ENCODE measurements around the gene LIPT2. TPM values are rescaled to one million over a fixed set of nuclear protein-coding genes. Genes with fewer than 3 reads are reported as not detected.
A peak's percentile ranks its signal among the peaks of the same experiment; 100 is the strongest.
"Not testable (repeated sequence)": the region's sequence is repeated elsewhere in the genome, so short reads cannot be mapped to it uniquely, and the experiment has no call there.

Gene LIPT2
- total RNA-seq (2021; fragmentation: NEBNext Ultra II Directional; extraction: Animal tissue kit (Norgen Biotek cat#: 25700)) = 1 to 10 TPM in 4 of 6 experiments, under 1 TPM in 2; 0.63 to 2.0 (median 1.3) TPM
- long read RNA-seq, partial matches to known transcripts = 0 of 3 reads
- long read RNA-seq, other reads (novel, unspliced or antisense) = 1 of 3 reads

DNA sequence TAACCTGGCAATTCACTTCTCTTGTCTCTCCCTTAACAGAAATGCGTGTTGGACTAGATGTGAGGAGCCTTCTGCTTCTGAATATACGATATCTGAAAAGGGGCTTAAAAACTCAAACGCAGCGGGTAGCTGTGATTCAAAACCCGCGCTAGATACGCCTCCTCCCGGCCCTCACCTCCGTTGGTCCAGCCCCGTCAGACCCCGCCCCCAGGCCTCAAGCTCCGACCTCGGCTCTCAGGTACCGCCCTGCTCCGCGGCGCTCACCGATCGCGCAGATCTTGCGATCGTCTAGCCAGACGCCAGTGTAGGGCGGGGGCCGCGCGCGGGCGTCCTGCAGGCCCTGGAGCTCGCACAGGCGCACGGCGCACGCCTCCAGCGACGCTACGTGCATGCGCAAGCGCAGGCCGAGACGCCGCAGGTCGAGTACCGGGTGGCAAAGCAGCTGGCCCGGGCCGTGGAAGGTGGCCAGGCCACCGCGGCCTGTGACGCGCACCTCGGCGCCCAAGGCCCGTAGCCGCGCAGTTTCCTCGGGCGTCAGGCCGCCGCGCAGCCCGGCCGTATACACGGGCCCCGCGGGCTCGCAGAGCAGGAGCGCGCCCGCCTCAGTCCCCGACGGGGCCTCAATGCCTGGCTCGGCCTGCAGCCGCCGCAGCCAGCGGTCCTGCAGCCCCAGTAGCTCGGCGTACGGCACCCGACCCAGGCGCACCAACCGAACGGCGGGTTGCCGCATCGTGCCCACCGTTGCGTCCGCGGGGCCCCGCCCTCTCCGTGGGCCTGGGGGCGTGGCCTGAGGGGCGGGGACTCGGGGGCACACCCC lies at the start of gene LIPT2:
Gene LIPT2 (minus strand): TSS at position 751 of the 817 bp plus-strand sequence. CDS start 21 bp downstream, at position 730.
- Mint-ChIP-seq H3K9me3 (no peaks in the 10 kb centered on the region), H3K27ac (peak within 1 kb of the TSS; percentile 75), H3K36me3 (ENCODE audit: low read depth) (no peaks in the 10 kb centered on the region), H3K27me3 (ENCODE audit: insufficient read depth) (peaks cover 1% of the 10 kb centered on the region; the same call in 1 of the 2 replicates), H3K4me3 (peak within 1 kb of the TSS; percentile 87), H3K4me1 (ENCODE audit: low read depth) (peaks cover 18% of the 10 kb centered on the region)
- peak; percentile 94 for DNase-seq
- TF ChIP-seq, protein P1, sequence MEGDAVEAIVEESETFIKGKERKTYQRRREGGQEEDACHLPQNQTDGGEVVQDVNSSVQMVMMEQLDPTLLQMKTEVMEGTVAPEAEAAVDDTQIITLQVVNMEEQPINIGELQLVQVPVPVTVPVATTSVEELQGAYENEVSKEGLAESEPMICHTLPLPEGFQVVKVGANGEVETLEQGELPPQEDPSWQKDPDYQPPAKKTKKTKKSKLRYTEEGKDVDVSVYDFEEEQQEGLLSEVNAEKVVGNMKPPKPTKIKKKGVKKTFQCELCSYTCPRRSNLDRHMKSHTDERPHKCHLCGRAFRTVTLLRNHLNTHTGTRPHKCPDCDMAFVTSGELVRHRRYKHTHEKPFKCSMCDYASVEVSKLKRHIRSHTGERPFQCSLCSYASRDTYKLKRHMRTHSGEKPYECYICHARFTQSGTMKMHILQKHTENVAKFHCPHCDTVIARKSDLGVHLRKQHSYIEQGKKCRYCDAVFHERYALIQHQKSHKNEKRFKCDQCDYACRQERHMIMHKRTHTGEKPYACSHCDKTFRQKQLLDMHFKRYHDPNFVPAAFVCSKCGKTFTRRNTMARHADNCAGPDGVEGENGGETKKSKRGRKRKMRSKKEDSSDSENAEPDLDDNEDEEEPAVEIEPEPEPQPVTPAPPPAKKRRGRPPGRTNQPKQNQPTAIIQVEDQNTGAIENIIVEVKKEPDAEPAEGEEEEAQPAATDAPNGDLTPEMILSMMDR (IDR thresholded peaks at IDR 0.05) = no peak

DNA sequence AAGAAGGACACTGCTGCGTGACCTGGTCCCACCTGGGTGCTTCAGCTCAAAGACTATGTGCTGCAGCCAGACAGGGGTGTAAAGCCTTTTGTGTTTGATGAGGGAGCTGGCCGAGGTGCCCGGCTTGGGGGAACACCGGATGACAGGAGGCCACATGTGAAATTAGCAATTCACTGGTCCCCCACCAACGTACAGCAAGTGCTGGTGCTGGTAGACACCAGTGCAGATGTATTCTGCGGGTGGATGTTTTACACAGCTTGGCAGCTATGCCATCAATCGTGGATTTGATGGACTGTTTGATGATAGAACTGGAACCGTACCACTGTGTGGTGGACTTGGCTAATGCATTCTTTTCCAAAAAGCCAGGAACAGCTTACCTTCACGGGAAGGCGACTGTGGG lies 47.9 kb upstream of the LIPT2 start:
- H3K4me3 Mint-ChIP-seq = no peak overlapping the region
- DNase-seq = no peak

DNA sequence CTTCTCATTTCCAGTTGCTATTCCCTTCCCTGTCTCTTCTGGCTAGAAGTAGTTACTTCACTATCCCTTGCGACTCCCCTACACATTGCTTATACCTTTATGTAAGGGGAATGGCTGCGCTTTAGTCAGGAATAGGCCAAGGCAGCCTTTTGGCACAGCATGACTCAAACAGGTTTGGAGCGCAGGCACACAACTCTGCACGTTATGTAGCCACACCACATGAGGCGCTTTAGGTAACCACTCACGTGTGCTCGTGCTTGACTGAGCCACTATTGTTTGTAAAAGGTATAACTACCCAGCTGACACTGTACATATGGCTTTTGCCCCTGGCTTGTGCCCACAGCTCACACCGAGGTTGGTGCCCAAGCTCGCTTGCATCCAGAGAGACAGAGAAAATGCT lies 46.7 kb upstream of the LIPT2 start:
- no peak for DNase-seq
- TF ChIP-seq, protein P1 (IDR thresholded peaks at IDR 0.05) = no peak
- Mint-ChIP-seq H3K27me3 (ENCODE audit: insufficient read depth) (peaks cover 35% of the 10 kb centered on the region), H3K9me3 (peaks cover 19% of the 10 kb centered on the region), H3K27ac (no peak overlapping the region), H3K4me1 (ENCODE audit: low read depth) (no peaks in the 10 kb centered on the region), H3K4me3 (no peak overlapping the region), H3K36me3 (ENCODE audit: low read depth) (peaks cover 5% of the 10 kb centered on the region; the same call in 1 of the 2 replicates)

More for the DNA sequence above, 47.9 kb upstream of the LIPT2 start:
- peaks cover 19% of the 10 kb centered on the region for H3K9me3 Mint-ChIP-seq
- no peak overlapping the region for H3K27ac Mint-ChIP-seq
- TF ChIP-seq, protein P1 (IDR thresholded peaks at IDR 0.05) = no peak
- H3K4me1 Mint-ChIP-seq (ENCODE audit: low read depth) = no peaks in the 10 kb centered on the region
- peaks cover 5% of the 10 kb centered on the region; the same call in 1 of the 2 replicates for H3K36me3 Mint-ChIP-seq (ENCODE audit: low read depth)
- peaks cover 36% of the 10 kb centered on the region for H3K27me3 Mint-ChIP-seq (ENCODE audit: insufficient read depth)

DNA sequence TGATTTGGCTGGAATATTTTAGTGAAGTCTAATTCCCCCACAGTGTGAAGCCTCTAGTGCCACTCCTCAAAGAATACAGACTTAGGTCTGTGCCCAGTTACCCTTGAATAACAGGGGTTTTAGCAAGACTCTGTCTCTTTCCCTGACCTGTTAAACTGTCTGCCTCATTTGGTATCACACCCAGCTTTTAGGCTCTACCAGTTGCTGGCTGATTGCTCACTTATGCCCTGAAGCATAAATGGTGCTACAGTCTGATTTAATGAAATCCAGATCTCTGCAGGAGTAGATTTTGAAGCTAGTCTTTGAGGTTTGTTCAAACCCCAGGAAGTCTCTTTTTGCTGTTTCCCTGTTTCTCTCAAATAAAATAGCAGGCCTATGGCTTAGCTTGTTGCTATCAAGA lies 45.2 kb upstream of the LIPT2 start:
- peaks cover 33% of the 10 kb centered on the region for H3K27me3 Mint-ChIP-seq (ENCODE audit: insufficient read depth)
- no peak overlapping the region for H3K27ac Mint-ChIP-seq
- TF ChIP-seq, protein P1 (IDR thresholded peaks at IDR 0.05) = no peak
- H3K9me3 Mint-ChIP-seq = peaks cover 11% of the 10 kb centered on the region
- no peak for DNase-seq
- no peaks in the 10 kb centered on the region for H3K4me1 Mint-ChIP-seq (ENCODE audit: low read depth)
- H3K4me3 Mint-ChIP-seq = no peak overlapping the region
- peaks cover 5% of the 10 kb centered on the region; the same call in 1 of the 2 replicates for H3K36me3 Mint-ChIP-seq (ENCODE audit: low read depth)

DNA sequence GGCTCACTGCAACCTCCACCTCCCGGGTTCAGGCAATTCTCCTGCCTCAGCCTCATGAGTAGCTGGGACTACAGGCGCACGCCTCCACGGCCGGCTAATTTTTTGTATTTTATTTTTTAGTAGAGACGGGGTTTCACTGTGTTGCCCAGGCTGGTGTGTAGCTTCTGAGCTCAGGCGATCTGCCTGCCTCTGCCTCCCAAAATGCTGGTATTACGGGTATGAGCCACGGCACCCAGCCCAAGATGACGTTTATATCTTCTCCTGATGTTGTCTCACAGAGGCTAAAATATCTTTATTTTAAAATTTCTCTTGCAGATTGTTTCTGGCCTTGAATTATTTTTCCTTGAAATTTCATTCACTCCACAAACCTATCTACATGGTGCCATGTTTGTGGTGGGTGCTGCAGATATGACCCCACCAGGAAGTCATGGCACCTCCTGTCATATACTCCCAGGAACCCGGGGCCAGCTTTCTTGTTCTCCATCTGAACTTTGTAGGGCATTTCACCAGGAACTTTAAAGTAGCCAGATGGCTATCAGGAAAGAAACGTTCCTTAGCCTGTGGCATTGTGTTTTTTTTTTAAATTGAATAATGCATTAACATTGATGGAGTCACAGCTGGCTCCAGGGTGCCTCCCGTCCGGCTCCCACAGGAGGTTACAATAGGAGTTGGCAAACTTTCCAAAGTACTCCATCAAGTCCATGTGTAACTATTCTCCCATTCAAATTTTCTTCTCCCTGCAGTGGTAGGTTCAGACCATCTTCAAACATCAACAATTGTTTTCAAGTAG lies 42.0 kb upstream of the LIPT2 start:
- TF ChIP-seq, protein P1 (IDR thresholded peaks at IDR 0.05) = no peak
- H3K9me3 Mint-ChIP-seq = peaks cover 11% of the 10 kb centered on the region
- peaks cover 37% of the 10 kb centered on the region for H3K27me3 Mint-ChIP-seq (ENCODE audit: insufficient read depth)
- H3K4me3 Mint-ChIP-seq = no peak overlapping the region
- no peaks in the 10 kb centered on the region for H3K4me1 Mint-ChIP-seq (ENCODE audit: low read depth)
- no peak overlapping the region for H3K27ac Mint-ChIP-seq
- no peak for DNase-seq
- peaks cover 5% of the 10 kb centered on the region; the same call in 1 of the 2 replicates for H3K36me3 Mint-ChIP-seq (ENCODE audit: low read depth)

DNA sequence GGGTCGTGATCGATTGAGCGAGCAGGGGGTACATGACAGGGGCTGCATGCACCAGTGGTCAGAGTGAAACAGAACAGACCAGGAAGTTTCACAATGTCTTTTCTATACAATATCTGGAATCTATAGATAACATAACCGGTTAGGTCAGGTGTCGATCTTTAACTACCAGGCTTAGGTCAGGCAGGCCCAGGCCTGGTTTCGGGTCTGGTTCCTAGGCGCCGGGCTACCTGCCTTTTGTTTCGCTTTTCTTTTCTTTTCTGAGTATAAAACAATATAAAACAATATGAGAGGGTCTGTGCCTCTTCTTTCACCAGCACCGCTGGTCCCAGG lies 41.4 kb upstream of the LIPT2 start:
- not testable (repeated sequence) for DNase-seq; H3K27ac Mint-ChIP-seq; H3K4me3 Mint-ChIP-seq; H3K4me1 Mint-ChIP-seq (ENCODE audit: low read depth); H3K36me3 Mint-ChIP-seq (ENCODE audit: low read depth)
- Mint-ChIP-seq H3K9me3 (peaks cover 11% of the 10 kb centered on the region), H3K27me3 (ENCODE audit: insufficient read depth) (peaks cover 33% of the 10 kb centered on the region)
